Activated naive CD4-positive, alpha-beta T cell treated with anti-CD3 and anti-CD28 coated beads, Interleukin-2, amount 50 U/mL, for 24 hours (primary cell): ENCODE measurements around the gene CCDC116.
A peak's percentile ranks its signal among the peaks of the same experiment; 100 is the strongest.
"Not testable (repeated sequence)": the region's sequence is repeated elsewhere in the genome, so short reads cannot be mapped to it uniquely, and the experiment has no call there.

Experiments
- H3K27ac Mint-ChIP-seq: one replicate; pipeline ENCODE4 v1.8.0; 2021; ENCODE audit warnings: mild to moderate bottlenecking, mixed read lengths
- H3K27me3 Mint-ChIP-seq: one replicate; pipeline ENCODE4 v1.8.0; 2021; ENCODE audit warnings: mixed read lengths
- H3K36me3 Mint-ChIP-seq: one replicate; pipeline ENCODE4 v1.8.0; 2021; ENCODE audit warnings: mixed read lengths
- H3K4me1 Mint-ChIP-seq: one replicate; pipeline ENCODE4 v1.8.0; 2021; ENCODE audit warnings: mixed read lengths
- H3K4me3 Mint-ChIP-seq: one replicate; pipeline ENCODE4 v1.8.0; 2021; ENCODE audit warnings: mild to moderate bottlenecking, mixed read lengths
- H3K9me3 Mint-ChIP-seq: one replicate; pipeline ENCODE4 v1.8.0; 2021; ENCODE audit warnings: mixed read lengths

CCDC116 gene

GRCh38 chr22:21677606-21678443 lies 45.3 kb downstream of the CCDC116 start:
- H3K4me3 Mint-ChIP-seq, result no peak overlapping the region
- H3K9me3 Mint-ChIP-seq, result no peaks in the 10 kb centered on the region
- H3K4me1 Mint-ChIP-seq, result no peaks in the 10 kb centered on the region
- H3K27me3 Mint-ChIP-seq, result no peaks in the 10 kb centered on the region
- no peak overlapping the region for H3K27ac Mint-ChIP-seq
- peaks cover 2% of the 10 kb centered on the region for H3K36me3 Mint-ChIP-seq

- H3K4me1 Mint-ChIP-seq, H3K27ac Mint-ChIP-seq, H3K4me3 Mint-ChIP-seq, H3K36me3 Mint-ChIP-seq, H3K9me3 Mint-ChIP-seq, H3K27me3 Mint-ChIP-seq: not testable (repeated sequence)
Measured at GRCh38 chr22:21678842-21679241, 46.3 kb downstream of the CCDC116 start.

- Mint-ChIP-seq H3K4me3 (no peak overlapping the region), H3K4me1 (no peaks in the 10 kb centered on the region), H3K36me3 (peaks cover 2% of the 10 kb centered on the region), H3K9me3 (no peaks in the 10 kb centered on the region), H3K27ac (no peak overlapping the region), H3K27me3 (no peaks in the 10 kb centered on the region)
Measured at GRCh38 chr22:21679383-21679782, 46.8 kb downstream of the CCDC116 start.

- Mint-ChIP-seq H3K27ac (peak overlapping the region; percentile 65), H3K4me3 (no peak overlapping the region), H3K27me3 (no peaks in the 10 kb centered on the region), H3K4me1 (no peaks in the 10 kb centered on the region), H3K36me3 (peaks cover 2% of the 10 kb centered on the region), H3K9me3 (no peaks in the 10 kb centered on the region)
Measured at GRCh38 chr22:21680830-21681565, 48.4 kb downstream of the CCDC116 start.

- H3K27ac Mint-ChIP-seq, result no peak overlapping the region
- no peaks in the 10 kb centered on the region for H3K9me3 Mint-ChIP-seq
- H3K4me3 Mint-ChIP-seq, result no peak overlapping the region
- H3K27me3 Mint-ChIP-seq, result no peaks in the 10 kb centered on the region
- no peaks in the 10 kb centered on the region for H3K4me1 Mint-ChIP-seq
- H3K36me3 Mint-ChIP-seq, result peaks cover 2% of the 10 kb centered on the region
Measured at GRCh38 chr22:21681566-21682370, 49.2 kb downstream of the CCDC116 start.

GRCh38 chr22:21682385-21683175 lies 50.0 kb downstream of the CCDC116 start:
- Mint-ChIP-seq H3K4me1 (no peaks in the 10 kb centered on the region), H3K9me3 (no peaks in the 10 kb centered on the region), H3K27ac (no peak overlapping the region), H3K36me3 (peaks cover 2% of the 10 kb centered on the region), H3K27me3 (no peaks in the 10 kb centered on the region), H3K4me3 (no peak overlapping the region)

GRCh38 chr22:21683401-21683811 lies 50.8 kb downstream of the CCDC116 start:
- H3K27me3 Mint-ChIP-seq, result no peaks in the 10 kb centered on the region
- H3K36me3 Mint-ChIP-seq, result peaks cover 2% of the 10 kb centered on the region
- no peaks in the 10 kb centered on the region for H3K4me1 Mint-ChIP-seq
- H3K4me3 Mint-ChIP-seq, result no peak overlapping the region
- no peak overlapping the region for H3K27ac Mint-ChIP-seq
- H3K9me3 Mint-ChIP-seq, result no peaks in the 10 kb centered on the region

GRCh38 chr22:21684492-21685163 lies 52.1 kb downstream of the CCDC116 start:
- peaks cover 2% of the 10 kb centered on the region for H3K4me1 Mint-ChIP-seq
- no peak overlapping the region for H3K4me3 Mint-ChIP-seq
- H3K36me3 Mint-ChIP-seq, result peaks cover 2% of the 10 kb centered on the region
- H3K27ac Mint-ChIP-seq, result no peak overlapping the region
- H3K9me3 Mint-ChIP-seq, result no peaks in the 10 kb centered on the region
- H3K27me3 Mint-ChIP-seq, result no peaks in the 10 kb centered on the region

GRCh38 chr22:21685164-21685513 lies 52.6 kb downstream of the CCDC116 start:
- Mint-ChIP-seq H3K36me3 (peaks cover 4% of the 10 kb centered on the region), H3K4me1 (peaks cover 5% of the 10 kb centered on the region), H3K9me3 (no peaks in the 10 kb centered on the region), H3K27ac (no peak overlapping the region), H3K4me3 (no peak overlapping the region), H3K27me3 (no peaks in the 10 kb centered on the region)

GRCh38 chr22:21686193-21686608 lies 53.6 kb downstream of the CCDC116 start:
- no peaks in the 10 kb centered on the region for H3K9me3 Mint-ChIP-seq
- no peak overlapping the region for H3K4me3 Mint-ChIP-seq
- no peak overlapping the region for H3K27ac Mint-ChIP-seq
- H3K36me3 Mint-ChIP-seq, result peaks cover 4% of the 10 kb centered on the region
- no peaks in the 10 kb centered on the region for H3K27me3 Mint-ChIP-seq
- H3K4me1 Mint-ChIP-seq, result peaks cover 11% of the 10 kb centered on the region
